ENCODE measurements around the gene AMIGO1.

AMIGO1 gene

DNA sequence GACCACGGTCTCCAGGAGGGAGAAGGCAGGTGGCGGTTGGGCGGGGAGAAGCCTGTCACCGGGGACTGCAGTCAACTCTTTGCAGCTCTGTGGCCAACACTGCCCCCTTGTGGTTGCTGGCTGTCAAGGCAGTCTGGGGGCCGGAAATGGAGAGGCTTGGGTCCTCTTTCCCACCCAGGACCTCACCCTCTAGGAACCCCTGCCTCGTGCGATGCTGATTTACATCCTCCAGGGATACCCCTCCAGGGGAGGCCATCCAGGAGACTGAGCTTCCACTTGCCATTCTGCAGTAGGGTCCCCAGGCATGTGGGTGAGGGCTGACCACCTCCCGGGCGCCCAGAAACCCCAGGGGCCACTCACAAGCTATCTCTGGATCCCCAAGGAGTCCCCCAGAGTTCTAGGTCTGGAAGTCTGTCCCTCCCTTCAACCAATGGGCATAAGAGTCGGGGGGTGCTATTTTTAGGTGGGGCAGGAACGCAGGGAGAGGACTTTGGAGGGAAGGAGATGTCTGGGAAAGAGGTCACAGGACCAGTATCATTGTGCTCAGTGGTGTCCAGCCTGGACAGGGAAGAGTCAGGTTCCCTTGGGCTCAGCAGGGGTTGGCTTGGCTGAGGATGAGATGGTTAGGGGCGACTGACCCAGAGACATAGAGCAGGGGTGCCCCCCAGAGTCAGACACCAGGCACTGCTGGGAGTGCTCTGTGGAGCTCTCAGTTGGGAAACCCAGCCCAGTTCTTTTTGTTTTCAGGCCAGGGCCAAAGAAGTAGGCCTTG, 23.0 kb upstream of the AMIGO1 start:
- DNase-seq = peak; percentile 71

DNA sequence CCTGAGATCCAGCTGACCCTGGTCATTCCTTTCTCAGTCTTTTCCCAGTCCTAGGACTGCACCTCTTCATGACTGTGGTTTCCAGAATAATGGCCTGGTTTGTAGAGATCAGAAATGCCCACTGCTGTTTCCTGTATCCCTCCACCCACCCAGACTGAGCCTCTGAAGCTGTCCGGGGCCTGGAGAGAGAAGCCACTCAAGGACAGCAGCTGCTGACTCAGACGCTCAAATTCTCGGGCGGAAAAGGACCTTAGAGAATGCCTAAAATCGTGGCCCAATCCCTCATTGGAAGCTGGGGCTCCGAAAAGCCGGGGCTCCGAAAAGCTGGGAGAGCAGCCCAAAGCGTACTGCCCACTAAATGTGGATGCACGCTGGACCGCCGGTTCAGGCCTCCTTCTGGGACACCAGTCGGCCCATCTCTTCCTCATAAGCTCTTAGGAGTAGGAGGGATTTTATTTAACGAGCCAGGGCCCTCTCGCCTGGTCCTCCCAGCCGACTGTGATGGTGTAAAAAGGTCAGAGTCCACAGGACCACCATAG, 22.4 kb upstream of the AMIGO1 start:
- DNase-seq = no peak

- no peak for DNase-seq
Observed at GRCh38 chr1:109531380-109531779, 21.9 kb upstream of the AMIGO1 start.

DNA sequence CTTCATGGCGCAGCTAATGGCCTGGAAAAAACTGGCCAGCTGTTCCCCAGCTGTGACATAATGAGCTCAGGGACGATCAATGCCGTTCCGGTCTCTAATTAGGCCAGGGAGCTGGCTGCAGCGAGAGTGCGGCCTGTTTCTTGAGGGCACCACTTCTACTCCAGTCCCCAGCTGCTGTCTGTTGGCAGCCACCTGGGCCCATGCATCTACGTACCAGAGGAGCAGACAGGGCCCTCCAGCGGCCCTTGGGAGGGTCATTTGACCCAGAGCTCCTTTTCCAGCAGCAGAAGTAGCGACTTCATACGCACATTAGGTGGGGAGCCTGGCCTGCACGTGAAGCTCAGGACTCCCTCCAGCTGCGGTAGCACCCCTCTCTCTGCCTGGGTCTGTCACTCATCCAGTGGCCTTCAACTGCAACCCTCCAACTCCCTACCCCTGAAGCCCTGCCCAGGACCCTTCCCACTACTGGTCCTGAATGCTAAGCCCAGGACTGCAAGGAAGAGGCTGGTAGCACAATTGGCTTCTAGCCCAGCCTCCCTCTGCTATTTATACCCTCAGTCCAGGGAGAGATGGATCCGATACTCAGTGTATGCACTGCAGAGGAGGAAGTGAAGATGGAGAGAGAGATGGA, 21.0 kb upstream of the AMIGO1 start:
- no peak for DNase-seq

DNA sequence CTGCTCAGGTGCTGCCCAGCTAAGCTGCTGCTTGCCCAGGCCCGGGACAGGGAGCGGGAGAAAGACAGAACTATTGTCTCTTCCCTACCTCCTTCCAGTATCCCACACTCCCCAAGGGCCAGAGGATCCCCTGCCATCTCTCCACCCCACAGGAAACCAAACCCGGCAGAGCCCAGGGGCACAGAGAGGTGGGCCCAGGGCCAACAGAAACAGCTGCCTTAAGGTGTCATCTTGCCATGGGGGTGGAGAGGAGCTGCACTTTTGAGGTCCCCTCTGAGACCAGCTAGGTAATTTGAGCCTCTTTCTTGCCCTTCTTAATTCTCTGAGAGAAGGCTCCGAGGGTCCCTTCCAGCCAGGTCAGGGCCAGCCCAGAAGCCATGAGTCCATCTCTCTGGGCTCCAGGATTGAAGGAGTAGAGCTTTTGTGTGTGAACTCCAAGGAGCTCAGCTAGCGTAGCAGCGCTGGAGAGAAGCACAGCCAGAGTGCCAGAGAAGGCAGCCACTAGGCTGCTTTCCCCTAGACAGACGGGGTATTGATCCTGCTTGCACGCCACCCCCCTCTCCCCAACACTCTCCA, 20.4 kb upstream of the AMIGO1 start:
- DNase-seq = no peak

DNA sequence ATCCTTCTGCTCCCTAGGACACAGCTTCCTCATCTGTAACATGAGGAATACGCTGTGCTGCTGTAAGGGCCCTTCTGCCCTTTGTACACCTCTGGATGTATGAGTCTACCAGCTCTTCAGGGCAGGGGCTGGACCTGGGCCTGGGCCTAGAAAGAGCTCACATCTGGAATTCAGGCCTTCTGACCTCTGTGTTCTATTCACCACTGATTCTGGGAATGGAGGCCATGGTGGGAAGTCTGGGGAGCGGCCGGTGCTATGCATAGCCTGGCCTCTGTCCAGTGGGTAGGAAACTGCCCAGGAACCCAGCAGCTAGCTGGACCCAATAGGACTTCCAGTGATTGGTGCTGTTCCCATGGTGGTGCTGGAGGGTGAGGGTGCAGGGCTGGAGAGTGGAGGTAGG, 19.2 kb upstream of the AMIGO1 start:
- DNase-seq = no peak

DNA sequence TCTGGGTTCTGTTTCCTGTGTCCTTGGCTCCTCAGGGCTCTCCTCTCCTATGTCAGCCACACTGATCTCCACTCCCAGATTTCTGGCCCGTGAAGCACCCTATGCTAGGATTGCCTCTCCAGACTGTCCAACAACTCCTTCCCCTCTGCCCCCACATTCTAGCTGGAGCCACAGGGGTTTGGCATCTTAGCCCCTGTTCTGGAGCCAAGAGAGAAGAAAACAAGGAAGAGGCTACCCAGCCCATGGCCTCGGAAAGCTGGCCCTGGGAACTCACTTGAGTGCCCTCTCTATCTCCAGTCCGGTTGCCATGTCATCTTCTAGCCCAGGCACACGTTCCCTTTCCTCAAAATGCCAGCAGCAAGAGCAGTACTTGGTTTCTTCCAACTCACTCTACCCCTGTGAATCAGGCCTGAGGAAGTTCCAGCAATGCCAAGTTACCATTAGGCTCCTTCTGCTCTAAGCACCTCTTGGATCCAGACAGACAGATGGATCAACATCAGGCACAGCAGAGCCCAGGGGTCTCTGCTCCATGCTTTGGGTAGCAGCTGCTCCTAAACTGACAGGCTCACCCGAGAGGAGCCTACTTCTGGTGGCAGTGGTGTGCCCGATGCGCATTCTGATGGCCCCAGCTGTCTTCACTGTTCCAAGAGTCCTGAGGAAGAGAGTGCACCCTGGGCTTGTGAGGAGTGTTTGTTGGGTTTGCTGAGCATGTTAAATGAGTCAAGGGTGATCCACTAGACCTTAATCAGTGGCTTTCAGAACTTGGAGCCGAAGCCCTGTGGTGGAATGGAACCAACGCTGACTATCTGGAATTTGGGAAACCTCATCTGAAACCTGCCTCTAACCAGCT, 18.5 kb upstream of the AMIGO1 start:
- no peak for DNase-seq

DNA sequence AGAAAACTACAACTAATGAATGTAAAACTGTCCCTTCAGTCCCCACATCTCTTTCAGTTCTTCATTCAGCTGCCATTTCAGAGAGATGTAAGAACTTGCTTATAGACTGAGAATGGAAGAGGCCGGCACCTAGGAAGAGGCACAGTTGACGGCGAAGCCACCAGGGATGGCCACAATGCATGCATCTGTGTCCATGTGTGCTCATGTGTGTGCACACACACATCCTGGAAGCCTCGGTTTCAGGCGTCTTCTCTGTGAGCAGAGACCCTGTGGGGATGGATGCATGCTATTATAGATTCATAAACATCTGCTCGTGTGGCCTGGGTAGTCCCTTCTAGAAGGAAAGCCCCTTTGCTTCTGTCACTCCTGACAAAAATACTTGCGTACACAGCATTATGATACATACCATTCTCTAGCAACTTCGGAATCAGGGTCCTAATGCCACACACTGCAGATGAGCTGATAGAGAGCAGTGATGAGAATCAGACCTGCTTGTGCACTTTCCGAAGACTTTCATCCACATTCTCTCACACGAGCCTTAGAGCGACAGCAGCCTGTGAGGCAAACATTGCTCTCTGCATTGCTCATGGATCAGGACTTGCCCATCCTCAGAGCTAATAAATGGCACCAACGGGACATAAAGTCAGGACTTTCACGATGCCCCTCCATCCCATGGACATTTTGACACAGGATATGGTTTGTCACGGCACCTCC, 17.7 kb upstream of the AMIGO1 start:
- no peak for DNase-seq

DNA sequence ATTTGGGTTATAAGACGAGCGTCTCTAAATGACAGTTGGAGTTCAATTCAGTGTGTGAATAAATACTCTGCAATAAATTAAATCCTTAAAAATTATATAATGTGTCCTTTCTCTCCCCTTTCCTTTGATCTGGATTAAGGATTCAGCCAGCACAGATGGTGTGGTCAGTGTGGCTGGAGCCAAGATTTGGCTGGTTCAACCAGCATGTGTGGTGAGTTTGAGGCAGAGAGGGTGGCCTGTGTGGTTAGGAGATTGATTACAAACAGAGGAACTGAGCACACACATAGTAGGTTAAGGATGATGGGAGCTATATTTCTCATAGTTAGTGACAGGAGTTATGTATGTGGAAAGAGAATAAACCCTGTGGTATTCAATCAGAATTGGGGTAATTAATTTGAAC, 14.2 kb upstream of the AMIGO1 start:
- no peak for DNase-seq

DNA sequence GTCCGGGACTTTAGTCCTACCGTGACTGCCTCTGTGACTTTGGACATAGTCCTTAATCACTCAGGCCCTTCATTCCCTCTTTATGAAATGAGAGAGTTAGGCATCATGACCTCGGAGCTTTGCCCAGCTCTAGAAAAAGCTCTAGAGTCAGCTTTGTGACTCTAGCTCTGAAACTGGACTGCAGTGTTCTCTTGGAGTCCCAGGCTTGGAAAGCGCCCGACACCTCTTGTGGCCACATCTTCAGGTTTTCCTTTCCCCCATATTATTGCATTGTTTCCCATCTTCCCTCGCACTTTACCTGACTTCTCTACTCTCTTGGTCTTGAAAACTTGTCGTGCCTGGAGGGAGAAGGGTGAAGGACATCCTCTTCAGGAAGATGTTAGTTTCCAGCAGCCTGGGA, 12.5 kb upstream of the AMIGO1 start:
- no peak for DNase-seq

DNA sequence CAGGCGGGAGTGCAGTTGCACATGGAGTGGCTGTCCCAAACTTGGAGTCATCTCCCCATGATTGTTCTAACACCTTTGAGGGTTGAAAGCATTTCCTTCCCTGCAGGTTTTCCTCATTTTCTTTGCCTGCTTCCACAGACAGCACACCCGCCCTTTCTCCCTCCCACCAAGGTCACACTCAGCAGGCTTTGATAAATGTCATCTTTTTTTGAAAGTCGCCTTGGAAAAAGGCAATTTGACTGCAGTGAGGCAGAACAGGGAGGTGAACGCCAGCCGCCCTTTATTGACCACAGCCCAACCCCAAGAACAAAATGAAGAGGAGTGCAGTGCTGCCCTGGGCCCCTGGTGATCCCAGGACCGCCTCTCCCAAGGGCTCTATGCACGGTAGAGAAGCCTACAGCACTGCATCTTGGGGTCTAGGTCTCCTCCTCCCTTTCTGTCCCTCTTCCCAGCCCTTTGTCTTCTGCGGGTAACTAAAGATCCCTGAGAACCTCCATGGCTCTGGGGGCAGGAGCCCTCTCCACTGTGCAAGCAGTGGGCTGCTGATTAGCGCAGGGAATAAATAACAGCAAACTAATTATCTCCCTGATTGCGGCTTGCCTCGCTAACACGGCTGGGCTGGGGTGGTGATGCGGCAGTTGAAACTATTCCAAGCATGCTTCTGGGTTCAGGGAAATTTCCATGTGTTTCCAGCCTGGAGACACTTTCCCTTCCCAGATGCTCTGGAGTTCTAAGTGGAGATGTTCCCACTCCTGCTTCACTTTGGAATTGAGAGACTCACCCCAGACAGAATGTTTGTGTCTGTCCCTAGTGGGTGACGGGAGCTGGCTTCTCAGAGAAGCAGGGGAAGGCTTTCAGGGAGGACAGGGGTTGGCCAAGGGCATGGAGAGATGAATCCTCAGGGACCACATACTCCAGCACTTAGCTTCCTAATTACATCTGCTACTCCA, 11.8 kb upstream of the AMIGO1 start:
- DNase-seq = no peak

DNA sequence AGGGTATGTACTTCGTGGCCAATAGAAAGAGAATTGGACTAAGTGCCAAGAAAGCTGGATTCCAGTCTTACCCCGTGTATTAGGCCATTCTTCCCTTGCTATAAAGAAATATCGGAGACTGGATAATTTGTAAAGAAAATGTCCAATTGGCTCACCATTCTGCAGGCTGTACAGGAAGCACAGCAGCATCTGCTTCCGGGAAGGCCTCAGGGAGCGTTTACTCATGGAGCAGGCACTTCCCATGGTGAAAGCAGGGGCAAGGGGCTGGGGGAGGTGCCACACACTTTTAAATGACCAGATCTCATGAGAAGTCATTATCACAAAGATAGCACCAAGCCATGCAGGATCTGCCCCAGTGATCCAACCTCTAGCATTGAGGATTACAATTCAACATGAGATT, 7.8 kb upstream of the AMIGO1 start:
- DNase-seq = no peak

DNA sequence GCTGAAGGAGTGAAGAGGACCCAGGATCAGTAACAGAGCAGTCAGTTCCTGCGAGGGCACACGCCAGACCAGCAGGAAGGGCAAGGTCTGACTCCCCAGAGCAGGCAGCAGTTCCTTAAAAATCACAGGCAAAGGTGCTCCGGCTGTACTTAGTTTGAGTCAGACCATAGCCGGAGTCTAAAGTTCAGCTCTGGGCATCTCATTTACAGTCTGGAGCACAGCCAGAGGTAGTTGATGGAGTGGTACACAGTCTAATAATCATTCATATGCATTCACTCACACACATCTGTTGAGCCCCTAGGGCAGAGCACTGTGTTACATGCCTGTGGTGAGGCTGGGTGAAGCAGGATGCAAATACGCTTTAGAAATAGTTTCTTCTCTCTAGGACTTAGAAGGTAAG, 7.3 kb upstream of the AMIGO1 start:
- DNase-seq = peak; percentile 58

DNA sequence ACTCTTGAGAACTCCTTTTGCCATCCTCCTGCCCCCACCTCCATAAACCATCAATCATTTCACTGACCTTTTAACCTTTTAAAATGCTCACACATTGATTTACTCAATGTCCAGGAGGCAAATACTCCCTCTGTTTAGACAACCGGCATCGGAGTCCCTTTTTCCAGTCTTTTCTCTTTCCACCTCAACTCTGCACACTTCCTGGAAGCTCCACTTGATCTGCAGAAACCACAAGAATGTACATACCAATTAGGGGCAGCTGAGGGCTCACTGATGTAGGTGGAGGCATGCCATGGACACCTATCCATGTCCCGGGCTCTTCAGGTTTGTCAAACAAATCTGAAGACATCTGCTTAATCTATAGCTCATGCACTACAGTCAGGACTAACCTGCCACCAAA, 5.3 kb upstream of the AMIGO1 start:
- no peak for DNase-seq

DNA sequence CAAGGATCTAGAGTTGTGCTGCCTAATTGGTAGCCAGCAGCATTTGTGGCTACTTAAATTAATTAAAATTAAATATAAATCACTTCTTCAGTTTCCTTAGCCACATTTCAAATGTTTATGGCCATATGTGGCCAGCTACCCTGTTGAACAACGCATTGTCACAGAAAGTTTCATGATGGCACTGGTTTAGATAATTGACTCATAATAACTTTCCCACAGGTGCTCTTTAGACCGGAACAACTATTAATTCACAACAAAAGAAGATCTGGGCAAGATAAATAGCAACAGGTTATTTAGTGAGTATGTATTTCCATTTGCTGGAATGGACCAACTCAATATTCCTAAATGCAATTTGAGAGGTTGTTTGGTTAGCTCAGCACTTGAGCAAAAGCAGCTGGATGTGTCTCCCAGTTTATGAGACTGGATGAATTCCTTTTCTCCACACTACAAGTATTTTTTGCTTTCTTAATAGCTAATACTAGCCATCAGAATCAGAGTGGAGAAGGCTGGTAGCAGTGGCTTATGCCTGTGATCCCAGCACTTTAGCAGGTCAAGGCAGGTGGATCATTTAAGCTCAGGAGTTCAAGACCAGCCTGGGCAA, 3.7 kb upstream of the AMIGO1 start:
- DNase-seq = no peak

DNA sequence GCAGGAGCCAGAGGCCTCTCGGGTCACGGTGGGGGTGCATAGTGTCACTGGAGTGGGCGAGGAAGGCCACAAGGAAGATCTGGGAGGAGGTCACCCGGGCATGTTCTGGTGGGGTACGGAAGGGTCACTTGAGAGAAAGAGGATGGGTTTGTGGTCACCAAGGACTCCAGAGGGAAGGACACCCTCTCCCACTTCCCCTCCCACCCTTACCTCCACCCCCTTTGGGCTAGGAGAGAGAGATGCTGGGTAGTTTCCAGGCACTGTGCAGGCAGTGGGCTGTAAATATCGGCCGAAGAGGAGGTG, 703 bp downstream of the AMIGO1 start:
- no peak for DNase-seq

GRCh38 chr1:109508001-109508872, 1.3 kb downstream of the AMIGO1 start:
- DNase-seq = no peak

DNA sequence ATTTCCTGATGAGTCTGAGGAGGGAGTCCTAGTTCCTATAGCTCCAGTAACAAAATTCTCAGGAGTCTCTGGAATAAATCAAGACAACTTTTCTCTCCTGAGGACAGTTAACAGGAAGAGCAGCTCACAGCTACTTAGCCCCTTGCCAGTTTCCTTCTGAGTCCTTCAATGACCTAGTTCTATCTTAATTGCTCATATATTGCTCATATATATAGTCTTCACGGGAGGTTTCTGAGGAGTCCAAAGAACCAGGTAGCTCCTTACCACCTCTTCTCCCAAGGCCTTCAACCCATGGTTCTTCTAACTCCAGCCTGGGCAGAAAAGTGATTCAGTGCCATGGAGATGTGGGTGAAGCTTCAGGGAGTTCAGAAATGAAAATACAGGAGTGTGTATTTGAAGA, 4.6 kb downstream of the AMIGO1 start:
- no peak for DNase-seq

DNA sequence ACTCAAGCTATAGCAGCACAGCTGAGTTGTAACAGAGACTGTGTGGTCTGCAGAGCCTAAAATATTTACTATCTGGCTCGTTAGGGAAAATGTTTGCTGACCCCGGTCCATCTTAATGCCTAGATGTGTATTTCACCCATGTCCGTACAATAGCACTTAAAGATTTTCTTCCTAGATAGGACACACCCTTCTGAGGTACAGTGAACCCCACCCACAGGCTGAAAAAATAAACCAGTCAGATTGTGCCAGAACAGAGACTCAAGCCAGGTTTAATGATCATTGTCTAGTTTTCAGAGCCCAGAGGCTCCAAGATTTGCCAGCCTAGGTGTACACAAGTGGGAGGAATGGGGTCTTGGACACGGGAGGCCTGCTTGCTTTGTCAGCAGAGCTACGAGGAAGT, 5.6 kb downstream of the AMIGO1 start:
- DNase-seq = no peak

- DNase-seq = no peak
Observed at GRCh38 chr1:109502364-109502851, 7.1 kb downstream of the AMIGO1 start.

Data from fibroblast of skin of abdomen (primary cell).